Transverse colon (tissue), 4 donors: ENCODE measurements around the gene ACTA2.

Source experiments
- POLR2A ChIP-seq: fragments of 450-650 bp; IDR thresholded peaks from one replicate; pipeline ENCODE4 v1.6.1; 2016; ENCODE audit warnings: antibody characterized with exemption, mild to moderate bottlenecking, moderate library complexity
- POLR2AphosphoS5 ChIP-seq, 3 donors: sonication (generic); formaldehyde crosslinking; IDR thresholded peaks; one replicate each; pipeline ENCODE4 v1.6.1; 2016; ENCODE audit warnings: antibody characterized with exemption in 3 of 3
- TF ChIP-seq, protein P1 (sequence below), 5 experiments: fragments of 200-600 bp in 3 of 5; fragments of 450-650 bp in 2 of 5; sonication (generic) in 3 of 5; IDR thresholded peaks; 1 replicate in 2 of 5; 2 replicates in 3 of 5; pipeline ENCODE4 v1.5.1; 2016 to 2017; ENCODE audit warnings: antibody characterized with exemption in 5 of 5, inconsistent platforms in 3 of 5, mild to moderate bottlenecking in 2 of 5, moderate library complexity in 1 of 5

DNA sequence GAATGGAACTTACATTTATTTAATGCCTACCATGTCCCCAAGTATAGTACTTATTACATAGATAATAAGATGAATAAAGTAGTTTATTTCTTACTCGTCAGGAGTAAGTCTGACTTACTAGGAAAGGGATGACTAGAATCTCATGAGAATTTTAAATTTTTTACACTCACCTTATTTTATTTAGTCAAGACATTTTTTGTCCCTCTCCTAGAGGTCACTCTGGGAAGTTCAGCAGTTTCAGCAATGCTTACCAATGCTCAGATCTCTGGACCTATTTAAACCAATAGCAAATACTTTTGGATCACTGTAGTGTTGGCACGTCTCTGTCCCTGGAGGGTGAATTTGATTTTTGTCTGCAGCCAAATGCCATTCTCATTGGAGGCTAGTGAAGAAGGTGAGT, 10.7 kb upstream of the ACTA2 start:
- TF ChIP-seq, protein P1, sequence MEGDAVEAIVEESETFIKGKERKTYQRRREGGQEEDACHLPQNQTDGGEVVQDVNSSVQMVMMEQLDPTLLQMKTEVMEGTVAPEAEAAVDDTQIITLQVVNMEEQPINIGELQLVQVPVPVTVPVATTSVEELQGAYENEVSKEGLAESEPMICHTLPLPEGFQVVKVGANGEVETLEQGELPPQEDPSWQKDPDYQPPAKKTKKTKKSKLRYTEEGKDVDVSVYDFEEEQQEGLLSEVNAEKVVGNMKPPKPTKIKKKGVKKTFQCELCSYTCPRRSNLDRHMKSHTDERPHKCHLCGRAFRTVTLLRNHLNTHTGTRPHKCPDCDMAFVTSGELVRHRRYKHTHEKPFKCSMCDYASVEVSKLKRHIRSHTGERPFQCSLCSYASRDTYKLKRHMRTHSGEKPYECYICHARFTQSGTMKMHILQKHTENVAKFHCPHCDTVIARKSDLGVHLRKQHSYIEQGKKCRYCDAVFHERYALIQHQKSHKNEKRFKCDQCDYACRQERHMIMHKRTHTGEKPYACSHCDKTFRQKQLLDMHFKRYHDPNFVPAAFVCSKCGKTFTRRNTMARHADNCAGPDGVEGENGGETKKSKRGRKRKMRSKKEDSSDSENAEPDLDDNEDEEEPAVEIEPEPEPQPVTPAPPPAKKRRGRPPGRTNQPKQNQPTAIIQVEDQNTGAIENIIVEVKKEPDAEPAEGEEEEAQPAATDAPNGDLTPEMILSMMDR (IDR thresholded peaks at IDR 0.05) = no peak
- no peak for TF ChIP-seq POLR2A
- no peak for TF ChIP-seq POLR2AphosphoS5 (IDR thresholded peaks at IDR 0.05)
